Measurements from ENCODE around the gene MYEOV. TPM values are rescaled to one million over a fixed set of nuclear protein-coding genes. Genes with fewer than 3 reads are reported as not detected.

MYEOV gene
- total RNA-seq, 1 donor from 2014 or later = 0.93 TPM

DNA sequence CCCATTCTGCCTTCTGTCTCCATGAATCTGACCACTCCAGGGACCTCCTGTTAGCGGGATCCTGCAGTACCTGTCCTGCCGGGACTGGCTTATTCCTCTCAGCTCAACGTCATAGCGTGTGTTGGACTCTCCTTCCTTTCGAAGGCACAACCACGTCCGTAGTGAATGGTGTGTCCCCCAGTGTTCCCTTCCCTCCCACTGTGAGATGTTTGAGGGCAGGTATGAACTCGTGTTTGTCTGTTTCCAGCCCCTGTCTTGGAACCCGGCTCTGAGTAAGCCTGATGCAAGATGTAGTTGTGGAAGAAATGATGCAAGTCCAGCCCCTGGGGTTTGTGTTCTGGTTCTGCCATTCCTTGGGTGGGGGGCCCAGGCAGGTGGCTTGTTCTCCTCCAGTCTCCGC is 10.5 kb upstream of the MYEOV start:
- intact Hi-C loops (cut with micrococcal nuclease) = no loop called here
- no peak for DNase-seq (ENCODE audit: low spot score)
- H3K27ac Mint-ChIP-seq = no peak overlapping the region
- H3K27me3 Mint-ChIP-seq (ENCODE audit: insufficient read depth) = peaks cover 4% of the 10 kb centered on the region
- peaks cover 4% of the 10 kb centered on the region for H3K9me3 Mint-ChIP-seq
- H3K4me3 Mint-ChIP-seq = no peak overlapping the region
- no peaks in the 10 kb centered on the region for H3K36me3 Mint-ChIP-seq (ENCODE audit: low read depth)
- no peaks in the 10 kb centered on the region for H3K4me1 Mint-ChIP-seq (ENCODE audit: low read depth)

DNA sequence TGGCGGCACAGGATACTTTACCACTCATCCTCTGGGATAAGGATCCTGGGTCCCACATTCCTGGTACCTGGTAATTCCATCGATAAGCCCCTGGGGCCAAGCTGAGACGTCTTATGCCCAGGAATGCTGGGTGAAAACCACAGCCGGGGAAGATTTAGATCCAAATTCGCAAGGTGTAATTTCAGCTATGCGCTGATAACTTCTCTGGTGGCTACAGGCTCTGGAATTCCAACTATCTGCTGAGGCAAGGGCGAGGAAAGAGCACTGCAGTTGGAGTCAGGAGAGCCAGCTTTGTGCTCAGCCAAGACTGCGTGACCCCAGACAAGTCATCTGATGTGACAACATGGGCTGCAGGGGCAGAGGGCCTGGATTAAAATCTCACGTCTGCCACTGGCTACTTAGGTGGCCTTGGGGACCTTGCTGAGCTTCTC is 9.9 kb upstream of the MYEOV start:
- Mint-ChIP-seq H3K27me3 (ENCODE audit: insufficient read depth) (peaks cover 4% of the 10 kb centered on the region), H3K36me3 (ENCODE audit: low read depth) (no peaks in the 10 kb centered on the region), H3K27ac (no peak overlapping the region), H3K9me3 (peaks cover 4% of the 10 kb centered on the region), H3K4me3 (no peak overlapping the region), H3K4me1 (ENCODE audit: low read depth) (no peaks in the 10 kb centered on the region)
- intact Hi-C loops (cut with micrococcal nuclease) = no loop called here
- DNase-seq (ENCODE audit: low spot score) = no peak

DNA sequence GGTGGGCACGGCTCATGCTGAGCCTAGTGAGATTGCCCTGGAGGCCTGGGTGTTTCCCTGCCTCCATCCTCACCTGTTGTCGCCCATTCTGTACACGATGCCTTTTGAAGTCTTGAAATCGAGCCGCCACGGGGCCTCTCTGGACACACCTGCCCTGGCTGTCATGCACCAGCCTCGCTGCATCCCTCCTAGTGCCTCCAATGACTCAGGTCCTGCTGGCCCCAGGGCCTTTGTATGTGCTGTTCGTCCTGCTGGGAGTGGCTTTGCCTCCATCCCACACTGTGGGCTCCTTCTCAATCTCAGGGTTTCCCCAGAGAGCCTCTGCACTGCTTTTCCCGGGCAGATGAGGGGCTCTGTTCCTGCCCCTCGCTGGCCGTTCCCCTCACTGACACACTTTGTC is 8.9 kb upstream of the MYEOV start:
- DNase-seq (ENCODE audit: low spot score) = no peak
- Mint-ChIP-seq H3K27ac (no peak overlapping the region), H3K4me3 (no peak overlapping the region), H3K27me3 (ENCODE audit: insufficient read depth) (peaks cover 4% of the 10 kb centered on the region), H3K4me1 (ENCODE audit: low read depth) (no peaks in the 10 kb centered on the region), H3K9me3 (peaks cover 4% of the 10 kb centered on the region), H3K36me3 (ENCODE audit: low read depth) (no peaks in the 10 kb centered on the region)
- intact Hi-C loops (cut with micrococcal nuclease) = no loop called here

DNA sequence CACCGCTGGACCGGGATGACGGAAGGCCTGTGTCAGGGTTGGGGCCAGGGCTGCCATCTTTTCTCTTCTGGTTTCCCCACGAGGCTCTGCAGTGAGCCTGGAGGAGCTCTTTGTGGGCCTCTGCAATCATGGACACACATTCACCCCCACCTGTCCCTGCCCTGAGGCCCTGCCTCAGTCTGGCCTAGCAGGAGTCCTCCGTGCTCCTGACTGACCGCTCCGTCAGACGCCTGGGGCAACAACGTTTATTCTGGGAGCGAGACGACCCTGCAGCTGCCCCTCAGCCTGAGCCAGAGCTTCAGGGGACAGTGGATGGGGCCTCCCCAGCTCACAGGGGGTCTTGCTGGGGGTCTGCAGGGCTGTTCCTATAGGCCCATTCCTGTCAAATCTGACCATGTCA is 8.2 kb upstream of the MYEOV start:
- DNase-seq (ENCODE audit: low spot score) = no peak
- no peak overlapping the region for H3K4me3 Mint-ChIP-seq
- H3K27me3 Mint-ChIP-seq (ENCODE audit: insufficient read depth) = peaks cover 6% of the 10 kb centered on the region
- H3K27ac Mint-ChIP-seq = no peak overlapping the region
- no peaks in the 10 kb centered on the region for H3K36me3 Mint-ChIP-seq (ENCODE audit: low read depth)
- H3K4me1 Mint-ChIP-seq (ENCODE audit: low read depth) = no peaks in the 10 kb centered on the region
- H3K9me3 Mint-ChIP-seq = peaks cover 4% of the 10 kb centered on the region
- intact Hi-C loops (cut with micrococcal nuclease) = no loop called here

DNA sequence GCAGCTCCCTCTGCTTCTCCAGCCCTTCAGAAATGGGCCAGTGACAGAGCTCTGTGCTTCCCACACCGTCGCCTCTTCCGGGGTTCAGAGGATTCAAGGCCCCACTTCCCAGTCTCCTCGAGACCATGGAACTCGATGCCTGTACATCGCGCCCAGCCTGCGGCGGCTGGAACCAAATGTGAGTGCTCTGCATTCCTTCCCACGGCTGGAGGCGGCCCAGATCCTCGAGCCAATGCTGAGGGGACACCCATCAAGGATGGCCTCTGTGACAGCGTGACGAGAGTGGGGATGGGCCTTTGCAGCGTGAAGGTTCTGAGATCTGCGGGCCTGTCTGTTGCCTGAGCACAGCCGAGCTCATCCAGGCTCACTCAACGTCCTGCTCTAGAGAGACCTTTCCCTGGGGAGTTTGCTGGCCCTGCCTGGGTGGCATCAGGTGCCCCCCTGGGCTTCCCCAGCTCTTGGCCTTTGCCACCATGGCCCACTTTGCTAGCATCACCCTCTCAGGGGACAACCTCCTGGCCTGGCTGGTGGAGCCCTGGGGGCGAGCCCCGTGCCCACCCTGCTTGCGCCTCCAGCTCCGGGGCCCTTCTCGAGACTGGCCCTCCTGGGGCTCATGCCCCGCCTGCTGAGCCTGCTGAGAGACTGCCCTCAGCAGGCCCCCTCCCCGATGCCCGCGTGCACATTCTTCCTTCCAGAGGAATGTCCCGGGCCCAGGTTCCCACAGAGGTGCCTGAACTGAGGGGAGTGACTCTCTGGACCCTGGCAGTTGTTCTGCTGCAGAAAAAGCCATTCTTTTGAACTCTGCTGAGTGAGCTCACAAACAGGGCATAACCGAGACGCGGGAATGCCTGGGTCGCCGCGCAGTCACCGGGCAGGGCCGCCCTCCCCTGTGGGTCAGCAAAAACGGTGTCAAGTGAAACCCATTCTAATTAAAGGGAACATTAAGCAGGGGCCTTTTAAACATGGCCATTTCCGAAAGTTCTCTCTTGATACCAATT is 7.3 kb upstream of the MYEOV start:
- no peak for DNase-seq (ENCODE audit: low spot score)
- Mint-ChIP-seq H3K9me3 (peaks cover 4% of the 10 kb centered on the region), H3K4me1 (ENCODE audit: low read depth) (no peaks in the 10 kb centered on the region), H3K27ac (no peak overlapping the region), H3K27me3 (ENCODE audit: insufficient read depth) (peaks cover 6% of the 10 kb centered on the region), H3K36me3 (ENCODE audit: low read depth) (no peaks in the 10 kb centered on the region), H3K4me3 (no peak overlapping the region)
- intact Hi-C loops (cut with micrococcal nuclease) = no loop called here

DNA sequence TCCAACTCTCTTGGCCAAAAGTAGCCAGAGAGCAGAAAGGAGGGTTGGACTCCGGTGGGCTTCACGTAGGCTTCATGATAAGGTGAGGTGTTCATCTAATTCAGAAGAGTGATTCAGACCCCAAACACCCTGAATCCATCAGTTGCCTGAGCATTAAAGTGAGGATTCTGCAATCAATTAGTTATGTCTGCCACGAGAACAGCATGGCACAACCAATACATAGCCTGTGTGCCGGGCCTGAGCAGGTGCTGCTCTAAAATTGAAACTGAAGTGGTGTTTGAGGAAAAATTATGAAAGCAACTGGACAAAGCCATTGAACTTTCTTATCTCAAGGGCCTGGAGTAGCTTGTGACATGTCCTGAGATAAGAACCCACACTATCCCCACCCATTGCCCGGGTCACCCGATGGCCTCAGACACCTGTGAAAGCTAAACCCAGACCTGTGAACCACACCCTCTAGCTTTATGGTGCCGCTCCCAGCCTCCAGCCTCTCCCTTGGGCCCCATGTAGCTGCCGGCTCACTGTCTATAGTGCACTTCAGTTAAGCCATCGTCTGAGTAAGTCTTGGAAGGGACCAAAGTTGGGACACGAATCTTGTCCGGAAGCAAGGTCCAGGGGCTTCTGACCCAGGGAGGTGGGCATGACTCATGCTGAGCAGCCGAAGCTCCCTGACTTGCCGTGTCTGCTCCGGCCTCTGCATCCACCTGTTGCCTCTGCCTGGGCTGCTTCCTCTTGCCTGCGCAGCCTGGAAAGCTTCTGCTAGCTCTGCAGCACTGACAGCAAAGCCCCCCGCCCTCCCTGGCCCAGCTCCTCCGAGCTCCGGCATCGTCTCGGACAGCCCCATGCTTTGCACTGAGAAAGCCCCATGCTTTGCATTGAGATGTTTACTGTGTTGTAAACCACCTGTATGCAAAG is 5.7 kb upstream of the MYEOV start:
- no peak overlapping the region for H3K27ac Mint-ChIP-seq
- H3K36me3 Mint-ChIP-seq (ENCODE audit: low read depth) = no peaks in the 10 kb centered on the region
- no peaks in the 10 kb centered on the region for H3K4me1 Mint-ChIP-seq (ENCODE audit: low read depth)
- peaks cover 3% of the 10 kb centered on the region for H3K9me3 Mint-ChIP-seq
- no peak for DNase-seq (ENCODE audit: low spot score)
- H3K4me3 Mint-ChIP-seq = no peak overlapping the region
- intact Hi-C loops (cut with micrococcal nuclease) = no loop called here
- peaks cover 6% of the 10 kb centered on the region for H3K27me3 Mint-ChIP-seq (ENCODE audit: insufficient read depth)

DNA sequence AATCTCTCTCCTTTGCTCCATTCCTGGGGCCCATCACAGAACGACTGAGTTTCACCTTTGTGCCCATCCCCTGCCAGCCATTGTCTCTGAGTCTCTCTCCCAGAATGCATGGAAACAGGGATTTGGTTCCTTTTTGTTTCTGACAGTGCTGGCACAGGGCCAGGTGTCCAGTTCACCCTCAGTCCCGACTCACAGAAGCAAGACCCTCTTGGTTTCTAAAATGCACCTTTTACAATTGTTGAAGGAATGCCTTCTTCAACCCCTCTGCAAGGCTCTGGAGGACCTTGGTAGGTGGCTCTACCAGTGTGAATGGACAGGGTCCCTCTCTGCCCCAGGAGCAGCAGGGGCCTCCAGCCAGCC is 5.1 kb upstream of the MYEOV start:
- H3K4me3 Mint-ChIP-seq = no peak overlapping the region
- no peaks in the 10 kb centered on the region for H3K36me3 Mint-ChIP-seq (ENCODE audit: low read depth)
- intact Hi-C loops (cut with micrococcal nuclease) = no loop called here
- no peak overlapping the region for H3K27ac Mint-ChIP-seq
- peaks cover 2% of the 10 kb centered on the region for H3K27me3 Mint-ChIP-seq (ENCODE audit: insufficient read depth)
- no peak for DNase-seq (ENCODE audit: low spot score)
- no peaks in the 10 kb centered on the region for H3K4me1 Mint-ChIP-seq (ENCODE audit: low read depth)
- H3K9me3 Mint-ChIP-seq = no peaks in the 10 kb centered on the region

DNA sequence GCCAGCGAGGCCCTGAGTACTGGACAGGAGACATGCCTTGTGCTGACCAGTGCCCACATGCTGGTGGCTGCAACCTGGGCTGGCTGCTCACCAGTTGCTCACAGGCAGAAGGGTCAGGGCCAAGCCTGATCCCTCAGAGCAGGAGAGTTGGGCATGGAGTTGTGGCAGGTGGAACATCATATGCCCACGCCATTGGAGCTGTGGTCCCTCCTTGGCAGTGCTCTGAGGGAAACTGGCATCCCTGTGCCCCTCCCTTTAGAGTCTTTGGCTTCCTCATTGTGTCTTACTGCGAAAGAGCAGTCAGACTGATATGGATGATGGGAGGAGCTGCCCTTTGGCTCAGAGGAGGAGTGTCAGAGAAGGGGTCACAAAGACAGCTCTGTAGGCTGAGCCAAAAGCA is 3.1 kb upstream of the MYEOV start:
- intact Hi-C loops (cut with micrococcal nuclease) = loop anchor here (5.0 kb wide), 1 partner anchor 189 kb away; no protein-coding TSS in a partner anchor
- Mint-ChIP-seq H3K27ac (no peak overlapping the region), H3K36me3 (ENCODE audit: low read depth) (no peaks in the 10 kb centered on the region), H3K4me3 (no peak overlapping the region), H3K4me1 (ENCODE audit: low read depth) (peaks cover 7% of the 10 kb centered on the region), H3K9me3 (no peaks in the 10 kb centered on the region), H3K27me3 (ENCODE audit: insufficient read depth) (peaks cover 2% of the 10 kb centered on the region)
- no peak for DNase-seq (ENCODE audit: low spot score)

DNA sequence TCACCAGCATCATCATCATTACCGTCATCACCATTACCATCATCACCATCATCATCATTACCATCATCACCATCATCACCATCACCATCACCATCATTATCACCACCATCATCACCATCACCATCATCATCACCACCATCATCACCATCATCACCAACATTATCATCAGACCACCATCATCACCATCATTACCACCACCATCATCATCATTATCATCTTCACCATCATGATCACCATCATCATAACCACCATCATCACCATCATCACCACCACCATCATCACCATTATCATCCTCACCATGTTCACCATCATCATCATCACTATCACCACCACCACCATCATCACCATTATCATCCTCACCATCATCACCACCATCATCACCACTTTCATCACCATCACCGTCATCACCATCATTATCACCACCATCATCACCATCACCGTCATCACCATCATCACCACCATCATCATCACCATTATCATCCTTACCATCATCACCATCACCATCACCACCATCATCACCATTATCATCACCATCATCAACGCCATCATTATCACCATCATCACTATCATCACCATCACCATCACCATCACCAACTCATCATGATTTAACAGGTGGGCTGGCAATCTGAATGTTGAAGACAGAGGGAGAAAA is 2.4 kb upstream of the MYEOV start:
- intact Hi-C loops (cut with micrococcal nuclease) = loop anchor here (1.0 to 5.0 kb wide), 2 partner anchors 189 to 352 kb away; no protein-coding TSS in a partner anchor
- Mint-ChIP-seq H3K4me3 (no peak overlapping the region), H3K9me3 (no peaks in the 10 kb centered on the region), H3K27ac (no peak overlapping the region), H3K4me1 (ENCODE audit: low read depth) (peaks cover 11% of the 10 kb centered on the region), H3K36me3 (ENCODE audit: low read depth) (no peaks in the 10 kb centered on the region), H3K27me3 (ENCODE audit: insufficient read depth) (peaks cover 2% of the 10 kb centered on the region)
- no peak for DNase-seq (ENCODE audit: low spot score)

DNA sequence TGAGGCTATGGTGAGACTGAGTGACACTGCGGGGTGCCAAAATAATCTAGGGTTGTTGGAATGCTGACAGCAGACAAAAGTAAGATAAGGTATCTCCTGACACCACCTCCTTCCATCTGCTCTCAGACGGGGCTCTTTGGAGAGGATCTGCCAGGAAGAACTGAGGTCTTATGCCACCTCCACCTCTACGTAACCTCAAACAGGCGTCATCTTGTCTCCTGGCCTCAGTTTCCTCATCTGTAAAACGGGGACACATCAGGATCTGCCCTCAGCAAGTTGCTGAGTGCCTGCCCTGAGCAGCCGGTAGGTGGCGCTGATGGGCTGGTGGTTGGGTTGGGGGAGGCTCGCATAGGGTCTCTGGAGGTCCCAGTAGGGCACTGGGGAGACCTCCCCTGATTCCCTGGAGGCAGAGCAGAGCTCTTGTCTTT is 1.7 kb upstream of the MYEOV start:
- peaks cover 3% of the 10 kb centered on the region for H3K9me3 Mint-ChIP-seq
- peak; percentile 27 for DNase-seq (ENCODE audit: low spot score)
- H3K4me1 Mint-ChIP-seq (ENCODE audit: low read depth) = peaks cover 18% of the 10 kb centered on the region
- intact Hi-C loops (cut with micrococcal nuclease) = loop anchor here (1.0 to 5.0 kb wide), 2 partner anchors 190 to 351 kb away; no protein-coding TSS in a partner anchor
- no peak overlapping the region for H3K27ac Mint-ChIP-seq
- no peak overlapping the region for H3K4me3 Mint-ChIP-seq
- peaks cover 2% of the 10 kb centered on the region for H3K27me3 Mint-ChIP-seq (ENCODE audit: insufficient read depth)
- peaks cover 3% of the 10 kb centered on the region for H3K36me3 Mint-ChIP-seq (ENCODE audit: low read depth)

DNA sequence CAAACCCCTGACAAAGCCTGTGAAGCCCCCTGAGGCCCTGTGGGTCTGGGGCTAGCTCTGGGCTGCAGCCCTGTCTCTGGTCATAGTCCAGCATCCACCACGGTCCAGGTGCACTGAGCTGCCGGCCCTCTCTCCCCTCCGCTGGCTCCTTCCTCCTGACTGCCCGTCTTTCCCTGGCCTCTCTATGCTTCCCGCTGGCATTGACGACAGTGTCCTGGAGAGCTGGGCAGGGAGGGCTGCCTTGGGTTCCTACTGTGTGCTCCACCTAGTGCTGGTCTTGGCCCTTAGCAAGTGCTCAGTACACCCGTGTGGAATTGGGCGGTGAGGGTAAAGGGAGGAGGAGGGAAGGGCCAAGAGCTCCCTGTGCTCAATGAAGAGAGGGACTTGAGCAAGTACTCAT is 868 bp upstream of the MYEOV start:
- no peak overlapping the region for H3K27ac Mint-ChIP-seq
- H3K4me1 Mint-ChIP-seq (ENCODE audit: low read depth) = peaks cover 26% of the 10 kb centered on the region
- intact Hi-C loops (cut with micrococcal nuclease) = loop anchor here (5.0 kb wide), 1 partner anchor 191 kb away; no protein-coding TSS in a partner anchor
- H3K27me3 Mint-ChIP-seq (ENCODE audit: insufficient read depth) = peaks cover 2% of the 10 kb centered on the region
- H3K9me3 Mint-ChIP-seq = peaks cover 3% of the 10 kb centered on the region
- peaks cover 4% of the 10 kb centered on the region for H3K36me3 Mint-ChIP-seq (ENCODE audit: low read depth)
- no peak overlapping the region for H3K4me3 Mint-ChIP-seq
- no peak for DNase-seq (ENCODE audit: low spot score)

DNA sequence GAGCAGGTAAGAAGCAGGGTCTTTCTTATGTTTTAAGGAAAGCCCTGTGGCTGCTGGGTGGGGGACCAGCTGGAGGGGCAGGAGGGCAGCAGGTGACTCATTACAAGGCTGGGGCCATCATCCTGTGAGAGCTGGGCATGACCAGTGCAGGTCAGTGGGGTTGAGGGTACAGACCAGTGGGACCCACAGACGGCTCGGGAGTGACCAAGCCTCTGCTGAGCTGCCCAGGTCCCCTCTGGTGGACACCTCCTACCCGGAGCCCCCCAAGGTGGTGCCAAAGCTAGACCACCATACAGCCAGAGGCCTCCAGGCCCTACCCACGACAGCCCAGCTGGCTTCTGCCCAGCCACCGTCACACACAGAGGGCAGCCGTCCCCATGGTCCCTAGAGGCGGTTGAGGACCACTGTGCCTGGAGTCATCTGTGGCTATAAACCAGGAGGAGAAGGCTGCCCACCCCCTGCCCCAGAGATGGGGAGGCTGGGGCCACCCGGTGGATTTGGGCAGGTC is 670 bp downstream of the MYEOV start:
- H3K36me3 Mint-ChIP-seq (ENCODE audit: low read depth) = peaks cover 4% of the 10 kb centered on the region
- H3K27me3 Mint-ChIP-seq (ENCODE audit: insufficient read depth) = peaks cover 6% of the 10 kb centered on the region
- peaks cover 41% of the 10 kb centered on the region for H3K4me1 Mint-ChIP-seq (ENCODE audit: low read depth)
- intact Hi-C loops (cut with micrococcal nuclease) = loop anchor here (5.0 kb wide), 2 partner anchors 58 to 192 kb away; no protein-coding TSS in a partner anchor
- no peak for DNase-seq (ENCODE audit: low spot score)
- H3K9me3 Mint-ChIP-seq = peaks cover 3% of the 10 kb centered on the region
- no peak overlapping the region for H3K4me3 Mint-ChIP-seq
- no peak overlapping the region for H3K27ac Mint-ChIP-seq
